GM12878 (cell line): ENCODE results near the gene PINK1. TPM values are rescaled to one million over a fixed set of nuclear protein-coding genes. Genes with fewer than 3 reads are reported as not detected.

Experiments used
- ATAC-seq: fragments of 200-7000 bp; cut with Tn5 transposase; 3 replicates; pipeline ENCODE4 v1.9.1; 2020; ENCODE audit warnings: mild to moderate bottlenecking, moderate library complexity
- BruUV-seq: library from RNA; stranded (reverse); fragments of 400-500 nt; replicated peaks from 2 replicates; lab custom pipeline; 2021; lab: Mats Ljungman, UMichigan
- CTCF ChIA-PET: fragments of 300-600 bp; sonication (Branson Sonifier 250); formaldehyde crosslinking; extraction: SDS; loops from one replicate; lab custom pipeline; 2021; ENCODE audit warnings: inconsistent platforms; lab: Yijun Ruan, JAX
- POLR2A ChIA-PET: fragments of 350-600 bp; formaldehyde crosslinking; extraction: SDS; loops from one replicate; lab custom pipeline; 2021; ENCODE audit warnings: inconsistent platforms; lab: Charles Lee
- RAD21 ChIA-PET: fragments of 300-600 bp; sonication (Branson Sonifier 250); formaldehyde crosslinking; loops from one replicate; lab custom pipeline; 2023; ENCODE audit warnings: antibody characterized with exemption; ENCODE audit not compliant: unreplicated experiment; lab: Charles Lee
- SMC1A ChIA-PET: fragments of 300-600 bp; sonication (Branson Sonifier 250); formaldehyde crosslinking; loops from one replicate; lab custom pipeline; 2023; ENCODE audit not compliant: unreplicated experiment, uncharacterized antibody; lab: Charles Lee
- DNase-seq: peaks from one replicate; pipeline ENCODE4 v3.0.0-alpha.2; 2011; ENCODE audit warnings: low read depth, low spot score
- FAIRE-seq: peaks from 3 replicates; lab custom pipeline; 2011; peaks lifted over from hg19 to GRCh38; lab: Jason Lieb, UNC
- H2AFZ ChIP-seq: 2 replicates; pipeline ENCODE4 v1.6.0; 2011; ENCODE audit warnings: low read depth, low read length, control low read depth; ENCODE audit not compliant: control insufficient read depth
- H3K27ac ChIP-seq: 2 replicates; pipeline ENCODE4 v1.5.1; 2011; ENCODE audit warnings: control low read depth; ENCODE audit not compliant: control insufficient read depth, insufficient read depth
- H3K27me3 ChIP-seq, 2 experiments: replicated peaks in 1 of 2; 2 replicates each; pipeline versions ENCODE4 v1.6.0 to v1.6.1; 2011; ENCODE audit warnings: low read length in 1 of 2; ENCODE audit not compliant: control insufficient read depth in 2 of 2, insufficient read depth in 2 of 2
- H3K36me3 ChIP-seq, 2 experiments: 2 replicates each; pipeline ENCODE4 v1.5.1; 2011; ENCODE audit warnings: low read length in 1 of 2; ENCODE audit not compliant: control insufficient read depth in 2 of 2, insufficient read depth in 2 of 2
- H3K4me1 ChIP-seq: 2 replicates; pipeline ENCODE4 v1.6.1; 2011; ENCODE audit warnings: mild to moderate bottlenecking, low read length, moderate library complexity, mixed read lengths; ENCODE audit not compliant: control insufficient read depth, insufficient read depth
- H3K4me2 ChIP-seq: 2 replicates; pipeline ENCODE4 v1.6.0; 2011; ENCODE audit warnings: control low read depth; ENCODE audit not compliant: control insufficient read depth, insufficient read depth
- H3K4me3 ChIP-seq: fragments of 200-600 bp; sonication (generic); 2 replicates; pipeline ENCODE4 v1.5.1; 2016
- H3K79me2 ChIP-seq: 2 replicates; pipeline ENCODE4 v1.6.0; 2011; ENCODE audit warnings: low read length; ENCODE audit not compliant: control insufficient read depth, insufficient read depth
- H3K9ac ChIP-seq: 2 replicates; pipeline ENCODE4 v1.8.0; 2011; ENCODE audit warnings: low read length, control low read depth, mixed read lengths; ENCODE audit not compliant: control insufficient read depth, insufficient read depth
- H3K9me3 ChIP-seq: replicated peaks from 3 replicates; pipeline ENCODE4 v1.5.1; 2011; ENCODE audit warnings: mild to moderate bottlenecking, low read length; ENCODE audit not compliant: control insufficient read depth, insufficient read depth
- H4K20me1 ChIP-seq: 2 replicates; pipeline ENCODE4 v1.6.0; 2011; ENCODE audit not compliant: control insufficient read depth, insufficient read depth
- BRCA1 ChIP-seq: IDR thresholded peaks from 2 replicates; pipeline ENCODE4 v1.6.1; 2011; ENCODE audit warnings: low read depth, low read length, improper control_type of control experiment
- MEF2B ChIP-seq: fragments of 450-650 bp; IDR thresholded peaks from 2 replicates; pipeline ENCODE4 v1.6.1; 2018; ENCODE audit warnings: mild to moderate bottlenecking, moderate library complexity; ENCODE audit not compliant: partially characterized antibody, poor library complexity, severe bottlenecking
- NFIC ChIP-seq: IDR thresholded peaks from 2 replicates; pipeline ENCODE4 v1.6.1; 2012; ENCODE audit warnings: low read depth, mild to moderate bottlenecking, inconsistent platforms, low read length, moderate library complexity
- POLR2A ChIP-seq: IDR thresholded peaks from 2 replicates; pipeline ENCODE4 v1.6.1; 2011; ENCODE audit warnings: low read depth, mild to moderate bottlenecking, low read length
- RBBP5 ChIP-seq: fragments of 200-600 bp; sonication (generic); conservative IDR thresholded peaks from 2 replicates; pipeline ENCODE4 v1.6.1; 2016
- RFX5 ChIP-seq: IDR thresholded peaks from 2 replicates; pipeline ENCODE4 v1.6.1; 2011; ENCODE audit warnings: low read depth, low read length, improper control_type of control experiment
- RUNX3 ChIP-seq: IDR thresholded peaks from 2 replicates; pipeline ENCODE4 v1.6.1; 2012; ENCODE audit warnings: low read length, inconsistent platforms
- YBX1 ChIP-seq: fragments of 450-650 bp; IDR thresholded peaks from 2 replicates; pipeline ENCODE4 v1.6.1; 2016; ENCODE audit warnings: antibody characterized with exemption
- WGBS: methylation state at CpG from one replicate; pipeline ENCODE4 v1.1.6; 2016; ENCODE audit warnings: low lambda C conversion rate; ENCODE audit not compliant: insufficient replicate concordance, insufficient coverage; ENCODE audit errors: missing lambda C conversion rate; 5-methylcytosine and 5-hydroxymethylcytosine counted together
- in situ Hi-C: fragments of 300-500 bp; cut with MboI; formaldehyde crosslinking; loops from 9 replicates; pipeline ENCODE4 v1.14.3; 2018; ENCODE audit warnings: mixed read lengths
- intact Hi-C: fragments of 100-400 bp; cut with micrococcal nuclease; formaldehyde crosslinking; loops from one replicate; pipeline ENCODE4 v1.14.2; 2022; ENCODE audit not compliant: unreplicated experiment
- polyA plus RNA-seq, 11 experiments: library from polyadenylated mRNA; depleted of rRNA in 4 of 11; unstranded in 6 of 11; stranded (reverse) in 5 of 11; fragments of >200 nt; fragmentation: Nextera tagmentation in 4 of 11; fragmentation: Illumina TruSeq in 1 of 11; extraction: Ambion mirVana in 4 of 11; extraction: Trizol in 1 of 11; gene quantifications; 1 replicate in 1 of 11; 2 replicates in 10 of 11; pipeline versions ENCODE4 v1.2.1 to v1.2.3, GENCODE V29; 2011 to 2016; ENCODE audit warnings: inconsistent platforms in 2 of 11, missing spikeins in 2 of 11, low read depth in 1 of 11
- total RNA-seq, 4 experiments: library from RNA; depleted of rRNA in 3 of 4; stranded (reverse); fragments of >200 nt in 3 of 4; fragmentation: Illumina TruSeq in 1 of 4; extraction: Trizol in 1 of 4; gene quantifications; 2 replicates each; pipeline versions ENCODE4 v1.2.1 to v1.2.3, GENCODE V29; 2013 to 2021
- TF ChIP-seq, protein P1 (sequence below): IDR thresholded peaks from 2 replicates; pipeline ENCODE4 v1.6.1; 2012; ENCODE audit warnings: mild to moderate bottlenecking, low read depth, low read length

PINK1 gene
- total and polyA plus RNA-seq, 10 of the 15 experiments (the other 5 are each of a cell fraction or from before 2014, with no cell fraction given): 0.42 to 4.4 (median 1.9) TPM; not detected in 1

- Histone ChIP-seq H3K27ac (no peak overlapping the region), H2AFZ (no peak overlapping the region), H3K4me2 (no peak overlapping the region), H3K79me2 (no peaks in the 10 kb centered on the region), H4K20me1 (no peaks in the 10 kb centered on the region), H3K4me1 (no peaks in the 10 kb centered on the region), H3K27me3 (no peaks in the 10 kb centered on the region), H3K4me3 (no peak overlapping the region), H3K36me3 (peaks cover 8 to 23% of the 10 kb centered on the region in 2 experiments; a peak in 3 of 4 replicates), H3K9me3 (no peaks in the 10 kb centered on the region), H3K9ac (no peak overlapping the region)
- ChIA-PET CTCF (no interaction called here), POLR2A (no interaction called here), RAD21 (no interaction called here), SMC1A (no interaction called here)
- in situ Hi-C loops: no loop called here
- intact Hi-C loops: no loop called here
- no peak for TF ChIP-seq RFX5
- TF ChIP-seq POLR2A: 0 out of 2 replicates have a peak, but pooled peaks have one; percentile 5
- no peak for FAIRE-seq
- DNase-seq: no peak
- BruUV-seq: no TSS peak
- no peak for ATAC-seq
- WGBS: 94% methylated on average over 15 of the region's 15 CpGs
These were observed 15.7 kb downstream of the PINK1 start for GRCh38 chr1:20648946-20649345.

DNA sequence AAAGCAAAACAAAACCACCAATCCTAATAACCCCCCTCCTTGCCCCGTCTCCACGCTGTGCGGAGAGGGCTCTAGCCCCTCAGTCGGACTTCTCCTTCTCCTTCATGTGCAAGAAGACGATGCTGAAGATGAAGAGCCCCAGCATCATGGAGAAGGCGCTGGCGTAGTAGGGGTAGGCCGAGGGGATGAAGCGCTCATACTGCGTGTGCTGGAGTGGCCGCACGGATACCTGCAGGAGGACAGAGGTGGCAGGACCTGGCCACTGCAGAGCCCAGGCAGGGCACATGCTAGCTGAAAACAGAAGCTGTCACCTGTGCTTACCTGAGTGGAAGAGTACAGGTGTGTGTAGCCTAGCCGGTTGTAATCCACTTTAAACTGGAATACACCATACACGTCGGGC lies 19.0 kb downstream of the PINK1 start:
- Histone ChIP-seq H3K9me3 (no peaks in the 10 kb centered on the region), H3K4me3 (no peak overlapping the region), H3K4me1 (no peaks in the 10 kb centered on the region), H2AFZ (no peak overlapping the region), H3K4me2 (no peak overlapping the region), H3K27ac (no peak overlapping the region), H3K9ac (no peak overlapping the region), H3K36me3 (peaks cover 20 to 41% of the 10 kb centered on the region in 2 experiments; a peak in 3 of 4 replicates), H4K20me1 (peaks cover 4% of the 10 kb centered on the region; the same call in 1 of the 2 replicates), H3K27me3 (no peaks in the 10 kb centered on the region), H3K79me2 (no peaks in the 10 kb centered on the region; the same call in 1 of the 2 replicates)
- no peak for TF ChIP-seq RBBP5
- no peak for TF ChIP-seq MEF2B
- TF ChIP-seq BRCA1: no peak
- TF ChIP-seq, protein P1, sequence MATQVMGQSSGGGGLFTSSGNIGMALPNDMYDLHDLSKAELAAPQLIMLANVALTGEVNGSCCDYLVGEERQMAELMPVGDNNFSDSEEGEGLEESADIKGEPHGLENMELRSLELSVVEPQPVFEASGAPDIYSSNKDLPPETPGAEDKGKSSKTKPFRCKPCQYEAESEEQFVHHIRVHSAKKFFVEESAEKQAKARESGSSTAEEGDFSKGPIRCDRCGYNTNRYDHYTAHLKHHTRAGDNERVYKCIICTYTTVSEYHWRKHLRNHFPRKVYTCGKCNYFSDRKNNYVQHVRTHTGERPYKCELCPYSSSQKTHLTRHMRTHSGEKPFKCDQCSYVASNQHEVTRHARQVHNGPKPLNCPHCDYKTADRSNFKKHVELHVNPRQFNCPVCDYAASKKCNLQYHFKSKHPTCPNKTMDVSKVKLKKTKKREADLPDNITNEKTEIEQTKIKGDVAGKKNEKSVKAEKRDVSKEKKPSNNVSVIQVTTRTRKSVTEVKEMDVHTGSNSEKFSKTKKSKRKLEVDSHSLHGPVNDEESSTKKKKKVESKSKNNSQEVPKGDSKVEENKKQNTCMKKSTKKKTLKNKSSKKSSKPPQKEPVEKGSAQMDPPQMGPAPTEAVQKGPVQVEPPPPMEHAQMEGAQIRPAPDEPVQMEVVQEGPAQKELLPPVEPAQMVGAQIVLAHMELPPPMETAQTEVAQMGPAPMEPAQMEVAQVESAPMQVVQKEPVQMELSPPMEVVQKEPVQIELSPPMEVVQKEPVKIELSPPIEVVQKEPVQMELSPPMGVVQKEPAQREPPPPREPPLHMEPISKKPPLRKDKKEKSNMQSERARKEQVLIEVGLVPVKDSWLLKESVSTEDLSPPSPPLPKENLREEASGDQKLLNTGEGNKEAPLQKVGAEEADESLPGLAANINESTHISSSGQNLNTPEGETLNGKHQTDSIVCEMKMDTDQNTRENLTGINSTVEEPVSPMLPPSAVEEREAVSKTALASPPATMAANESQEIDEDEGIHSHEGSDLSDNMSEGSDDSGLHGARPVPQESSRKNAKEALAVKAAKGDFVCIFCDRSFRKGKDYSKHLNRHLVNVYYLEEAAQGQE: no peak
- TF ChIP-seq YBX1: no peak
- peak; percentile 28; the same call in 1 of the 2 replicates for TF ChIP-seq POLR2A
- TF ChIP-seq NFIC: no peak
- TF ChIP-seq RUNX3: no peak
- ChIA-PET POLR2A (no interaction called here), CTCF (interaction anchor here (0.8 kb wide), 1 partner anchor 10 kb away, joined by 3 read pairs; no protein-coding TSS in a partner anchor), SMC1A (no interaction called here), RAD21 (no interaction called here)
- 97% methylated on average over 15 of the region's 15 CpGs for WGBS
- in situ Hi-C loops (no loop called here), intact Hi-C loops (no loop called here)
- no peak for ATAC-seq
- FAIRE-seq: no peak
- DNase-seq: no peak
- BruUV-seq: TSS peak; percentile 69
